ENCODE measurements around the gene CCNQ.
A peak's percentile ranks its signal among the peaks of the same experiment; 100 is the strongest.

Gene CCNQ

DNA sequence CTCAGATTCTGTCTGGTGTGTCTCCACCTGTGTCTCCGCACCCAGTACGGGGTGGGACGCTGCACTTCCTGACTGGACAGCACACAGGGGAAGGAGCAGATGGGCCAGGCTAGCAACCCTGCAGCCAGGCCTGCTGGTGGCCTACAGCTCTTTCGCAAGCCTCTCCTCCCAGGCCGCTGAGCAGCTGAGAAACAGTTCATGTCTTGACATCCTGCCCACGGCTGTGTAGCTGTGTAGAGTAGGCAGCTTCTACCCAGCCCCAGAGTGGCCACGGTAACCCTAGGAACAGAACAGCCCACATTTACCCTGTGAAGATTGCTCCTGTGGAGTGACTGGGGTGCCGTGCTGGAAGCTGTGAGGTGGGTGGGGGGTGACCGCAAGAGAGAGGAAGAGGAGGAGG is 38.9 kb downstream of the CCNQ start:
- TF ChIP-seq CTCF (conservative IDR thresholded peaks at IDR 0.05): no peak
- H3K27ac ChIP-seq: no peak overlapping the region

GRCh38 chrX:153557618-153558355 is 41.2 kb downstream of the CCNQ start:
- no peak overlapping the region for H3K27ac ChIP-seq

DNA sequence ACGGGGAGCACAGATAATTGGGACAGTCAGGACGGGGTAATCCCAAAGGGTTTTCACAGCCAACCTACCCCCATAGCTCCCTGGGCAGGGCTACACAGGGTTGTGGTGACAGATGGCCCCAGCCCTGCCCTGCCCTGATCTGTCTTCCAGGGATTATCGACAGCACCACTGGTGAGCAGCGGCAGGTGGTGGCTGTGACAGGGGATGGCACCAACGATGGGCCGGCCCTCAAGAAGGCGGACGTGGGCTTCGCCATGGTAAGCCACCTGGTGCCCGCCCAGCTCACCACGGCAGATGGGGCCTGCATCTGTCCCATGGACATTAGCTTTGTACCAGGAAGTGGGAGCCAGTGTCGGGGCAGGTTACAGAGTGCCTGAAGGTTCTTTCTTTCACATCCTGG is 42.2 kb downstream of the CCNQ start:
- H3K27ac ChIP-seq: no peak overlapping the region

More at GRCh38 chrX:153557618-153558355, 41.2 kb downstream of the CCNQ start:
- no peak for TF ChIP-seq CTCF (conservative IDR thresholded peaks at IDR 0.05)

GRCh38 chrX:153554519-153555167 is 44.3 kb downstream of the CCNQ start:
- peak; percentile 79 for TF ChIP-seq CTCF (conservative IDR thresholded peaks at IDR 0.05)
- H3K27ac ChIP-seq: no peak overlapping the region

More for the DNA sequence above, 42.2 kb downstream of the CCNQ start:
- TF ChIP-seq CTCF (conservative IDR thresholded peaks at IDR 0.05): no peak

DNA sequence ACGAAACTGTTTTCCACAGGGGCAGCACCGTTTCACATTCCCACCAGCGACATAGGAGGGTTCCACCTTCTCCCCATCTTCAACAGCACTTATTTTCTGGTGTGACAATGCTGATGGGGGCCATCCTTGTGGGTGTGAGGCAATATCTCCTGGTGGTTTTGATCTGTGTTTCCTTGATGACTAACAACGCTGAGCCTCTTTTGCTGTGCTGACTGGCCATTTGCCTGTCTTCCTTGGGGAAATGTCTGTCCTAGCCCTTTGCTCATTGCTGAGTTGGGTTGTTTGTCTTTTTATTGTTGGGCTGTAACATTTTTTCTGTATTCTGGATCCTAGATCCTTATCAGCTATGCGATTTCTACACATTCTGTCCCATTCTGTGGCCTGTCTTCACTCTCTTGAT is 47.8 kb downstream of the CCNQ start:
- TF ChIP-seq CTCF (conservative IDR thresholded peaks at IDR 0.05): no peak
- no peak overlapping the region for H3K27ac ChIP-seq

- TF ChIP-seq CTCF (conservative IDR thresholded peaks at IDR 0.05): no peak
- no peak overlapping the region for H3K27ac ChIP-seq
Measured at GRCh38 chrX:153549807-153550206, 49.1 kb downstream of the CCNQ start.

GRCh38 chrX:153549231-153549630 is 49.7 kb downstream of the CCNQ start:
- TF ChIP-seq CTCF (conservative IDR thresholded peaks at IDR 0.05): no peak
- H3K27ac ChIP-seq: no peak overlapping the region
